Peyer's patch (tissue), 4 donors: Measurements from ENCODE around the gene NDUFS5.
"Not testable (repeated sequence)": the region's sequence is repeated elsewhere in the genome, so short reads cannot be mapped to it uniquely, and the experiment has no call there.

Experiments
- CTCF ChIP-seq, 6 experiments: fragments of 450-650 bp in 4 of 6; fragments of 200-600 bp in 2 of 6; sonication (generic) in 1 of 6; IDR thresholded peaks; one replicate each; pipeline ENCODE4 v1.5.1; 2017 to 2019; ENCODE audit warnings: antibody characterized with exemption in 6 of 6, mild to moderate bottlenecking in 3 of 6, moderate library complexity in 1 of 6
- POLR2A ChIP-seq, 2 donors: fragments of 450-650 bp; IDR thresholded peaks; one replicate each; pipeline ENCODE4 v1.5.1; 2017; ENCODE audit warnings: antibody characterized with exemption in 2 of 2, mild to moderate bottlenecking in 2 of 2, moderate library complexity in 2 of 2

- TF ChIP-seq POLR2A, CTCF (IDR thresholded peaks at IDR 0.05): not testable (repeated sequence)
Measured at GRCh38 chr1:38979380-38979779, 46.8 kb upstream of the NDUFS5 start.
